OCI-LY1 (cell line): ENCODE results near the gene SVOP.

Experiments used
- CTCF ChIP-seq: fragments of 200-600 bp; sonication (generic), shearing (Covaris generic); IDR thresholded peaks from 2 replicates; pipeline ENCODE4 v1.5.1; 2017; ENCODE audit warnings: mild to moderate bottlenecking, antibody characterized with exemption, low read length, moderate library complexity, mixed read lengths
- EZH2 ChIP-seq: fragments of 200-600 bp; sonication (generic), shearing (Covaris generic); IDR thresholded peaks from 2 replicates; pipeline ENCODE4 v1.8.0; 2017; ENCODE audit warnings: borderline replicate concordance, mixed run types, mild to moderate bottlenecking, antibody characterized with exemption, low read length, moderate library complexity, mixed read lengths

- TF ChIP-seq EZH2 = no peak
- no peak for TF ChIP-seq CTCF
Measured at GRCh38 chr12:108982621-108983219, 38.1 kb downstream of the SVOP start.
